DND-41 (cell line): Measurements from ENCODE around the gene SLC25A21.

Source experiments
- CTCF ChIP-seq: IDR thresholded peaks from 2 replicates; pipeline ENCODE4 v1.5.1; 2012; ENCODE audit warnings: borderline replicate concordance, low read length, moderate library complexity, mild to moderate bottlenecking; ENCODE audit not compliant: poor library complexity, severe bottlenecking; ENCODE audit errors: extremely low read depth
- EZH2 ChIP-seq: IDR thresholded peaks from 3 replicates; pipeline ENCODE4 v1.6.1; 2012; ENCODE audit warnings: borderline replicate concordance, low read depth, mild to moderate bottlenecking, moderate library complexity, low read length, inconsistent platforms; ENCODE audit not compliant: severe bottlenecking

DNA sequence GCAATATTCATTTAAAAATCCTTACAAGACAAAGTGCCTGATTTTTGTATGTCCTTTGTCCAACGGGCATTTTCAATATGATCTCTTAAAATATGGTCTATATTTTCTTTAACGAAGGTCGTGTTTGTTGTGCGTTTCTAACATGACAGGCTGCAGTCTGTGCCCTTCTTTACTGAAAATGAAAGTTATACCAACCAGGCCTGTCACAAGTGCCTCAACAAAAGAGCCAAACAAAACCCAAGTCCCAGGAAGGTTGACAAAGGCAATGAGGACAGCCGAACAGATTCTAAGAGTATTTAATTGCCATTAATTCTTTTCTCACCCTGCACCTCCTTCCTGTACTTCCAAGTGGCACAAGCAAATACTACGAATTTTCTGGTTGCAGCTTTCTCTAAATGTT is 496.8 kb downstream of the SLC25A21 start:
- no peak for TF ChIP-seq CTCF
- no peak for TF ChIP-seq EZH2
